HCT116 (cell line): ENCODE measurements around the gene PDE4D. TPM values are rescaled to one million over a fixed set of nuclear protein-coding genes. Genes with fewer than 3 reads are reported as not detected.

ENCODE experiments used
- ATAC-seq: fragments of 200-7000 bp; cut with Tn5 transposase; 2 replicates; pipeline ENCODE4 v1.9.1; 2020; ENCODE audit warnings: mild to moderate bottlenecking, moderate library complexity
- BruUV-seq: library from RNA; stranded (reverse); fragments of 400-500 nt; replicated peaks from 2 replicates; lab custom pipeline; 2021; lab: Mats Ljungman, UMichigan
- CTCF ChIA-PET: fragments of 300-600 bp; sonication (Branson Sonifier 250); formaldehyde crosslinking; loops from one replicate; lab custom pipeline; 2021; ENCODE audit warnings: antibody characterized with exemption; lab: Charles Lee
- POLR2A ChIA-PET: fragments of 300-600, 350-600 bp; sonication (Branson Sonifier 250); formaldehyde crosslinking; loops from one replicate; lab custom pipeline; 2021; ENCODE audit warnings: antibody characterized with exemption; lab: Charles Lee
- RAD21 ChIA-PET, 2 experiments: fragments of 300-600 bp; sonication (Branson Sonifier 250); formaldehyde crosslinking; loops; one replicate each; lab custom pipeline; 2023; ENCODE audit warnings: low total read pairs in 2 of 2; ENCODE audit not compliant: uncharacterized antibody in 2 of 2, unreplicated experiment in 2 of 2, low non-redundant PET in 1 of 2; lab: Charles Lee
- DNase-seq: peaks from one replicate; pipeline ENCODE4 v3.0.0-alpha.2; 2010; ENCODE audit warnings: low read depth, low spot score
- H2AFZ ChIP-seq: fragments of 200-600 bp; shearing (Covaris generic), sonication (generic); 2 replicates; pipeline ENCODE4 v1.6.1; 2017; ENCODE audit warnings: low read depth, mixed run types, mixed read lengths, antibody characterized with exemption, low read length; ENCODE audit not compliant: poor library complexity, severe bottlenecking
- H3K27ac ChIP-seq: 2 replicates; pipeline ENCODE4 v1.5.1; 2012; ENCODE audit warnings: low read depth, low read length
- H3K27me3 ChIP-seq: fragments of 200-600 bp; sonication (generic); 2 replicates; pipeline ENCODE4 v1.6.1; 2016; ENCODE audit warnings: mixed run types, low read length, mixed read lengths; ENCODE audit not compliant: insufficient read depth
- H3K36me3 ChIP-seq, 2 experiments: fragments of 200-500 bp in 1 of 2; fragments of 200-600 bp in 1 of 2; sonication (Bioruptor generic) in 1 of 2; sonication (generic) in 1 of 2; 2 replicates each; pipeline versions ENCODE4 v1.5.1 to v1.6.1; 2014 to 2016; ENCODE audit warnings: low read length in 2 of 2, inconsistent platforms in 1 of 2, mixed read lengths in 1 of 2, mixed run types in 1 of 2; ENCODE audit not compliant: insufficient read depth in 2 of 2, control insufficient read depth in 1 of 2
- H3K4me1 ChIP-seq, 2 experiments: fragments of 200-600 bp in 1 of 2; sonication (generic) in 1 of 2; 2 replicates each; pipeline versions ENCODE4 v1.5.1 to v1.6.1; 2012 to 2017; ENCODE audit warnings: low read length in 2 of 2, inconsistent platforms in 1 of 2, mild to moderate bottlenecking in 1 of 2, mixed read lengths in 1 of 2, mixed run types in 1 of 2, moderate library complexity in 1 of 2; ENCODE audit not compliant: insufficient read depth in 2 of 2, control insufficient read depth in 1 of 2
- H3K4me2 ChIP-seq: fragments of 200-600 bp; sonication (generic); 2 replicates; pipeline ENCODE4 v1.6.1; 2017; ENCODE audit warnings: mixed run types, low read length, mixed read lengths
- H3K4me3 ChIP-seq, 2 experiments: fragments of 200-600 bp in 1 of 2; sonication (generic) in 1 of 2; replicated peaks in 1 of 2; 2 replicates each; pipeline ENCODE4 v1.5.1; 2011 to 2016; ENCODE audit warnings: low read length in 2 of 2, control low read depth in 1 of 2, low read depth in 1 of 2, mild to moderate bottlenecking in 1 of 2, mixed read lengths in 1 of 2, mixed run types in 1 of 2
- H3K79me2 ChIP-seq: fragments of 200-600 bp; sonication (generic); 2 replicates; pipeline ENCODE4 v1.6.1; 2017; ENCODE audit warnings: mild to moderate bottlenecking, mixed run types, low read length, moderate library complexity, mixed read lengths; ENCODE audit not compliant: insufficient read depth
- H3K9ac ChIP-seq: fragments of 200-600 bp; sonication (generic); 2 replicates; pipeline ENCODE4 v1.6.1; 2016; ENCODE audit warnings: low read length, mixed read lengths
- H3K9me2 ChIP-seq: fragments of 200-600 bp; sonication (generic), shearing (Covaris generic); 2 replicates; pipeline ENCODE4 v1.6.1; 2017; ENCODE audit warnings: mixed run types, mild to moderate bottlenecking, moderate library complexity; ENCODE audit not compliant: insufficient read depth
- H3K9me3 ChIP-seq, 2 experiments: fragments of 200-500 bp in 1 of 2; fragments of 200-600 bp in 1 of 2; sonication (Bioruptor generic) in 1 of 2; sonication (generic) in 1 of 2; 2 replicates each; pipeline ENCODE4 v1.6.1; 2014 to 2017; ENCODE audit warnings: low read length in 2 of 2, mixed read lengths in 2 of 2, inconsistent platforms in 1 of 2, low read depth in 1 of 2, mild to moderate bottlenecking in 1 of 2, mixed run types in 1 of 2, moderate library complexity in 1 of 2; ENCODE audit not compliant: control insufficient read depth in 1 of 2, insufficient read depth in 1 of 2
- H4K20me1 ChIP-seq: fragments of 200-600 bp; sonication (generic), shearing (Covaris generic); 2 replicates; pipeline ENCODE4 v1.6.1; 2017; ENCODE audit warnings: mixed run types, mild to moderate bottlenecking, moderate library complexity; ENCODE audit not compliant: insufficient read depth
- CBX3 ChIP-seq: IDR thresholded peaks from 2 replicates; pipeline ENCODE4 v1.6.1; 2012; ENCODE audit warnings: low read depth
- EGR1 ChIP-seq: IDR thresholded peaks from 2 replicates; pipeline ENCODE4 v1.6.1; 2012; ENCODE audit warnings: low read depth
- EZH2 ChIP-seq: fragments of 200-600 bp; sonication (generic); IDR thresholded peaks from 2 replicates; pipeline ENCODE4 v1.6.1; 2017; ENCODE audit warnings: antibody characterized with exemption, mixed run types
- EZH2phosphoT487 ChIP-seq: fragments of 200-600 bp; IDR thresholded peaks from 2 replicates; pipeline ENCODE4 v1.6.1; 2018; ENCODE audit warnings: antibody characterized with exemption, borderline replicate concordance
- POLR2A ChIP-seq: IDR thresholded peaks from 2 replicates; pipeline ENCODE4 v1.7.0; 2011; ENCODE audit warnings: borderline replicate concordance; ENCODE audit not compliant: insufficient read depth, insufficient read length; ENCODE audit errors: extremely low read depth
- RAD21 ChIP-seq: IDR thresholded peaks from 2 replicates; pipeline ENCODE4 v1.6.1; 2012; ENCODE audit warnings: low read depth, mild to moderate bottlenecking
- SIN3A ChIP-seq: IDR thresholded peaks from 2 replicates; pipeline ENCODE4 v1.6.1; 2012; ENCODE audit warnings: low read depth
- YY1 ChIP-seq: IDR thresholded peaks from 2 replicates; pipeline ENCODE4 v1.6.1; 2011; ENCODE audit warnings: low read length, low read depth, moderate library complexity, mild to moderate bottlenecking; ENCODE audit not compliant: insufficient replicate concordance; ENCODE audit errors: extremely low read depth
- ZFX ChIP-seq: fragments of 450-650 bp; IDR thresholded peaks from 2 replicates; pipeline ENCODE4 v1.6.1; 2017
- intact Hi-C: fragments of 100-400 bp; cut with micrococcal nuclease; formaldehyde crosslinking; loops from 2 replicates; pipeline ENCODE4 v1.10.0; 2022
- total RNA-seq: library from RNA; stranded (reverse); gene quantifications from one replicate; pipeline ENCODE4 v1.2.1, GENCODE V29; 2021; ENCODE audit not compliant: unreplicated experiment
- TF ChIP-seq, protein P1 (sequence below): IDR thresholded peaks from 2 replicates; pipeline ENCODE4 v1.6.1; 2012; ENCODE audit warnings: low read depth
- TF ChIP-seq, protein P2 (sequence below): IDR thresholded peaks from 2 replicates; pipeline ENCODE4 v1.6.1; 2011; ENCODE audit warnings: mild to moderate bottlenecking, low read length, moderate library complexity; ENCODE audit not compliant: insufficient replicate concordance; ENCODE audit errors: extremely low read depth
- TF ChIP-seq, protein P3 (sequence below), 3 experiments: fragments of 200-600 bp in 1 of 3; sonication (generic) in 1 of 3; IDR thresholded peaks in 2 of 3; conservative IDR thresholded peaks in 1 of 3; 2 replicates each; pipeline ENCODE4 v1.5.1; 2012 to 2017; ENCODE audit warnings: low read depth in 2 of 3, low read length in 2 of 3, antibody characterized with exemption in 1 of 3, borderline replicate concordance in 1 of 3, control low read depth in 1 of 3, mild to moderate bottlenecking in 1 of 3, mixed read lengths in 1 of 3, mixed run types in 1 of 3, moderate library complexity in 1 of 3; ENCODE audit not compliant: insufficient read depth in 1 of 3
- TF ChIP-seq, protein P4 (sequence below): IDR thresholded peaks from 2 replicates; pipeline ENCODE4 v1.6.1; 2012
- TF ChIP-seq, protein P5 (sequence below): IDR thresholded peaks from 2 replicates; pipeline ENCODE4 v1.6.1; 2012

PDE4D gene
- total RNA-seq, 1 experiment from 2014 or later, result 1.1 TPM

DNA sequence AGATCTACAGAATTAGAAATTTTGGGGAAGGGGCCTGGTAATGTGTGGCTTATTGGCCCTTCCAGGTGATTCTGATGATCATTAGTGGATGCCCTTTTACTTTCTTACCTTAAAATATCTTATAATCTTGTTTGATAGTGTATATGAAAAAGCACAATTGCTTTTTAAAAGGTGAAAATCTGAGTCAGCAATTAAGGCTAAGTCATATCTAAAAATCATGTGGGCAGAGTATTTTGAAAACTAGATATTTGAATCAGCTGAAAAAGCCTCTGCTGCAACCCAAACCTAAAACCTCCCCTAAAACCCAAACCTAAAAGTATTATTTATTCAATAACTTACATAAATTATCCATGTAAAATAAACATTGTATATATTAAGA is 359.8 kb downstream of the PDE4D start:
- Histone ChIP-seq H3K4me3 (no peak overlapping the region), H3K9ac (no peak overlapping the region), H3K27ac (no peak overlapping the region), H2AFZ (no peak overlapping the region), H3K9me3 (no peaks in the 10 kb centered on the region), H3K36me3 (no peaks in the 10 kb centered on the region), H3K79me2 (no peaks in the 10 kb centered on the region), H3K9me2 (no peaks in the 10 kb centered on the region), H3K27me3 (no peaks in the 10 kb centered on the region), H3K4me1 (no peaks in the 10 kb centered on the region)
- no peak for DNase-seq
- intact Hi-C loops, result no loop called here
- ATAC-seq, result no peak
- ChIA-PET CTCF (no interaction called here), RAD21 (no interaction called here), POLR2A (no interaction called here)
- no TSS peak for BruUV-seq
- TF ChIP-seq, protein P1, sequence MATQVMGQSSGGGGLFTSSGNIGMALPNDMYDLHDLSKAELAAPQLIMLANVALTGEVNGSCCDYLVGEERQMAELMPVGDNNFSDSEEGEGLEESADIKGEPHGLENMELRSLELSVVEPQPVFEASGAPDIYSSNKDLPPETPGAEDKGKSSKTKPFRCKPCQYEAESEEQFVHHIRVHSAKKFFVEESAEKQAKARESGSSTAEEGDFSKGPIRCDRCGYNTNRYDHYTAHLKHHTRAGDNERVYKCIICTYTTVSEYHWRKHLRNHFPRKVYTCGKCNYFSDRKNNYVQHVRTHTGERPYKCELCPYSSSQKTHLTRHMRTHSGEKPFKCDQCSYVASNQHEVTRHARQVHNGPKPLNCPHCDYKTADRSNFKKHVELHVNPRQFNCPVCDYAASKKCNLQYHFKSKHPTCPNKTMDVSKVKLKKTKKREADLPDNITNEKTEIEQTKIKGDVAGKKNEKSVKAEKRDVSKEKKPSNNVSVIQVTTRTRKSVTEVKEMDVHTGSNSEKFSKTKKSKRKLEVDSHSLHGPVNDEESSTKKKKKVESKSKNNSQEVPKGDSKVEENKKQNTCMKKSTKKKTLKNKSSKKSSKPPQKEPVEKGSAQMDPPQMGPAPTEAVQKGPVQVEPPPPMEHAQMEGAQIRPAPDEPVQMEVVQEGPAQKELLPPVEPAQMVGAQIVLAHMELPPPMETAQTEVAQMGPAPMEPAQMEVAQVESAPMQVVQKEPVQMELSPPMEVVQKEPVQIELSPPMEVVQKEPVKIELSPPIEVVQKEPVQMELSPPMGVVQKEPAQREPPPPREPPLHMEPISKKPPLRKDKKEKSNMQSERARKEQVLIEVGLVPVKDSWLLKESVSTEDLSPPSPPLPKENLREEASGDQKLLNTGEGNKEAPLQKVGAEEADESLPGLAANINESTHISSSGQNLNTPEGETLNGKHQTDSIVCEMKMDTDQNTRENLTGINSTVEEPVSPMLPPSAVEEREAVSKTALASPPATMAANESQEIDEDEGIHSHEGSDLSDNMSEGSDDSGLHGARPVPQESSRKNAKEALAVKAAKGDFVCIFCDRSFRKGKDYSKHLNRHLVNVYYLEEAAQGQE, result no peak
- no peak for TF ChIP-seq POLR2A
- TF ChIP-seq EGR1, result no peak
- TF ChIP-seq YY1, result no peak
- no peak for TF ChIP-seq SIN3A
- no peak for TF ChIP-seq EZH2
- TF ChIP-seq CBX3, result no peak
- TF ChIP-seq, protein P2, sequence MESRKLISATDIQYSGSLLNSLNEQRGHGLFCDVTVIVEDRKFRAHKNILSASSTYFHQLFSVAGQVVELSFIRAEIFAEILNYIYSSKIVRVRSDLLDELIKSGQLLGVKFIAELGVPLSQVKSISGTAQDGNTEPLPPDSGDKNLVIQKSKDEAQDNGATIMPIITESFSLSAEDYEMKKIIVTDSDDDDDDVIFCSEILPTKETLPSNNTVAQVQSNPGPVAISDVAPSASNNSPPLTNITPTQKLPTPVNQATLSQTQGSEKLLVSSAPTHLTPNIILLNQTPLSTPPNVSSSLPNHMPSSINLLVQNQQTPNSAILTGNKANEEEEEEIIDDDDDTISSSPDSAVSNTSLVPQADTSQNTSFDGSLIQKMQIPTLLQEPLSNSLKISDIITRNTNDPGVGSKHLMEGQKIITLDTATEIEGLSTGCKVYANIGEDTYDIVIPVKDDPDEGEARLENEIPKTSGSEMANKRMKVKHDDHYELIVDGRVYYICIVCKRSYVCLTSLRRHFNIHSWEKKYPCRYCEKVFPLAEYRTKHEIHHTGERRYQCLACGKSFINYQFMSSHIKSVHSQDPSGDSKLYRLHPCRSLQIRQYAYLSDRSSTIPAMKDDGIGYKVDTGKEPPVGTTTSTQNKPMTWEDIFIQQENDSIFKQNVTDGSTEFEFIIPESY, result no peak
- no peak for TF ChIP-seq EZH2phosphoT487
- TF ChIP-seq, protein P3, sequence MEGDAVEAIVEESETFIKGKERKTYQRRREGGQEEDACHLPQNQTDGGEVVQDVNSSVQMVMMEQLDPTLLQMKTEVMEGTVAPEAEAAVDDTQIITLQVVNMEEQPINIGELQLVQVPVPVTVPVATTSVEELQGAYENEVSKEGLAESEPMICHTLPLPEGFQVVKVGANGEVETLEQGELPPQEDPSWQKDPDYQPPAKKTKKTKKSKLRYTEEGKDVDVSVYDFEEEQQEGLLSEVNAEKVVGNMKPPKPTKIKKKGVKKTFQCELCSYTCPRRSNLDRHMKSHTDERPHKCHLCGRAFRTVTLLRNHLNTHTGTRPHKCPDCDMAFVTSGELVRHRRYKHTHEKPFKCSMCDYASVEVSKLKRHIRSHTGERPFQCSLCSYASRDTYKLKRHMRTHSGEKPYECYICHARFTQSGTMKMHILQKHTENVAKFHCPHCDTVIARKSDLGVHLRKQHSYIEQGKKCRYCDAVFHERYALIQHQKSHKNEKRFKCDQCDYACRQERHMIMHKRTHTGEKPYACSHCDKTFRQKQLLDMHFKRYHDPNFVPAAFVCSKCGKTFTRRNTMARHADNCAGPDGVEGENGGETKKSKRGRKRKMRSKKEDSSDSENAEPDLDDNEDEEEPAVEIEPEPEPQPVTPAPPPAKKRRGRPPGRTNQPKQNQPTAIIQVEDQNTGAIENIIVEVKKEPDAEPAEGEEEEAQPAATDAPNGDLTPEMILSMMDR (IDR thresholded peaks at IDR 0.05 in 2 of 3, conservative IDR thresholded peaks at IDR 0.05 in 1 of 3; ENCODE audit: borderline replicate concordance in 1 of 3, insufficient read depth in 1 of 3, low read depth in 2 of 3, low read length in 2 of 3), result no peak
- no peak for TF ChIP-seq ZFX
- TF ChIP-seq, protein P4, sequence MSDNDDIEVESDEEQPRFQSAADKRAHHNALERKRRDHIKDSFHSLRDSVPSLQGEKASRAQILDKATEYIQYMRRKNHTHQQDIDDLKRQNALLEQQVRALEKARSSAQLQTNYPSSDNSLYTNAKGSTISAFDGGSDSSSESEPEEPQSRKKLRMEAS, result no peak
- no peak for TF ChIP-seq RAD21
- TF ChIP-seq, protein P5, sequence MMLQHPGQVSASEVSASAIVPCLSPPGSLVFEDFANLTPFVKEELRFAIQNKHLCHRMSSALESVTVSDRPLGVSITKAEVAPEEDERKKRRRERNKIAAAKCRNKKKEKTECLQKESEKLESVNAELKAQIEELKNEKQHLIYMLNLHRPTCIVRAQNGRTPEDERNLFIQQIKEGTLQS, result no peak
- TF ChIP-seq, all 23 proteins: peak for 0
- Histone ChIP-seq H4K20me1 (no peaks in the 10 kb centered on the region; the same call in 1 of the 2 replicates), H3K4me2 (no peak overlapping the region)
